IMR-90 (cell line): Measurements from ENCODE around the gene TMC4. TPM values are rescaled to one million over a fixed set of nuclear protein-coding genes. Genes with fewer than 3 reads are reported as not detected.
A peak's percentile ranks its signal among the peaks of the same experiment; 100 is the strongest.

Experiments used
- ATAC-seq: fragments of 200-7000 bp; cut with Tn5 transposase; 2 replicates; pipeline ENCODE4 v1.9.1; 2020; ENCODE audit warnings: low read depth, mild to moderate bottlenecking, moderate library complexity
- BruUV-seq: library from RNA; stranded (reverse); fragments of 400-500 nt; replicated peaks from 2 replicates; lab custom pipeline; 2021; lab: Mats Ljungman, UMichigan
- CTCF ChIA-PET: fragments of 300-600 bp; formaldehyde crosslinking; extraction: SDS; loops from one replicate; lab custom pipeline; 2021; ENCODE audit warnings: antibody characterized with exemption; lab: Yijun Ruan, JAX
- POLR2A ChIA-PET: fragments of 300-600 bp; sonication (Branson Sonifier 250); formaldehyde crosslinking; loops from one replicate; lab custom pipeline; 2022; ENCODE audit warnings: antibody characterized with exemption; ENCODE audit not compliant: unreplicated experiment; lab: Charles Lee
- DNase-seq: peaks from one replicate; pipeline ENCODE4 v3.0.0; 2013
- H2AFZ ChIP-seq: replicated peaks from 2 replicates; pipeline ENCODE3; 2013; ENCODE audit warnings: low read length, mild to moderate bottlenecking; ENCODE audit not compliant: poor library complexity
- H2AK5ac ChIP-seq: 2 replicates; pipeline ENCODE4 v1.6.1; 2013; ENCODE audit warnings: low read depth, low read length, inconsistent platforms
- H2AK9ac ChIP-seq: replicated peaks from 2 replicates; pipeline ENCODE3; 2013; ENCODE audit warnings: mild to moderate bottlenecking, low read depth, low read length, moderate library complexity; ENCODE audit not compliant: poor library complexity
- H2BK120ac ChIP-seq: 2 replicates; pipeline ENCODE4 v1.6.1; 2013; ENCODE audit warnings: low read depth, low read length, inconsistent platforms
- H2BK15ac ChIP-seq: 3 replicates; pipeline ENCODE4 v1.6.1; 2013; ENCODE audit warnings: low read depth, low read length, inconsistent platforms
- H2BK20ac ChIP-seq: 2 replicates; pipeline ENCODE4 v1.6.1; 2013; ENCODE audit warnings: low read depth, mild to moderate bottlenecking, inconsistent platforms, low read length, moderate library complexity
- H2BK5ac ChIP-seq: 2 replicates; pipeline ENCODE4 v1.6.1; 2013; ENCODE audit warnings: mild to moderate bottlenecking, low read depth, low read length, inconsistent platforms; ENCODE audit not compliant: poor library complexity, severe bottlenecking
- H3K14ac ChIP-seq: replicated peaks from 2 replicates; pipeline ENCODE4 v1.6.1; 2013; ENCODE audit warnings: low read depth, low read length, inconsistent platforms
- H3K18ac ChIP-seq: 2 replicates; pipeline ENCODE4 v1.6.1; 2013; ENCODE audit warnings: low read depth, low read length, control low read depth
- H3K23ac ChIP-seq: 2 replicates; pipeline ENCODE4 v1.6.1; 2013; ENCODE audit warnings: low read depth, low read length, inconsistent platforms
- H3K27ac ChIP-seq: 2 replicates; pipeline ENCODE4 v1.5.1; 2013; ENCODE audit warnings: mild to moderate bottlenecking, control low read depth, low read length; ENCODE audit not compliant: insufficient read depth
- H3K27me3 ChIP-seq: 2 replicates; pipeline ENCODE4 v1.6.1; 2013; ENCODE audit warnings: low read length; ENCODE audit not compliant: control insufficient read depth, insufficient read depth
- H3K36me3 ChIP-seq: 2 replicates; pipeline ENCODE4 v1.6.1; 2013; ENCODE audit warnings: low read length, mixed read lengths; ENCODE audit not compliant: control insufficient read depth, insufficient read depth
- H3K4ac ChIP-seq: 2 replicates; pipeline ENCODE4 v1.6.1; 2013; ENCODE audit warnings: low read depth, low read length, inconsistent platforms
- H3K4me1 ChIP-seq: 2 replicates; pipeline ENCODE4 v1.6.1; 2013; ENCODE audit warnings: low read length, mixed read lengths; ENCODE audit not compliant: control insufficient read depth, insufficient read depth
- H3K4me2 ChIP-seq: 2 replicates; pipeline ENCODE4 v1.6.1; 2013; ENCODE audit warnings: low read depth, mild to moderate bottlenecking, control low read depth, low read length, moderate library complexity
- H3K4me3 ChIP-seq: 2 replicates; pipeline ENCODE4 v1.5.1; 2013; ENCODE audit warnings: low read depth, mild to moderate bottlenecking, control low read depth, low read length, moderate library complexity; ENCODE audit not compliant: insufficient read depth
- H3K56ac ChIP-seq: 2 replicates; pipeline ENCODE4 v1.6.1; 2013; ENCODE audit warnings: low read length, inconsistent platforms; ENCODE audit not compliant: insufficient read depth; ENCODE audit errors: extremely low read depth
- H3K79me1 ChIP-seq, 2 experiments: 2 replicates each; pipeline ENCODE4 v1.6.1; 2013; ENCODE audit warnings: low read length in 2 of 2, inconsistent platforms in 1 of 2, low read depth in 1 of 2
- H3K9ac ChIP-seq: 2 replicates; pipeline ENCODE4 v1.6.1; 2013; ENCODE audit warnings: low read depth, low read length, control low read depth
- H3K9me1 ChIP-seq: 2 replicates; pipeline ENCODE4 v1.6.1; 2013; ENCODE audit warnings: low read length, inconsistent platforms; ENCODE audit not compliant: insufficient read depth
- H3K9me3 ChIP-seq: 2 replicates; pipeline ENCODE4 v1.6.1; 2013; ENCODE audit warnings: low read length; ENCODE audit not compliant: control insufficient read depth, insufficient read depth
- H4K20me1 ChIP-seq: 2 replicates; pipeline ENCODE4 v1.6.1; 2013; ENCODE audit warnings: low read length, inconsistent platforms; ENCODE audit not compliant: insufficient read depth
- H4K5ac ChIP-seq: 2 replicates; pipeline ENCODE4 v1.6.1; 2013; ENCODE audit warnings: mild to moderate bottlenecking, low read depth, low read length, control low read depth
- H4K8ac ChIP-seq, 2 experiments: 2 replicates each; pipeline ENCODE4 v1.6.1; 2013; ENCODE audit warnings: low read depth in 2 of 2, low read length in 2 of 2, control low read depth in 1 of 2, inconsistent platforms in 1 of 2
- H4K91ac ChIP-seq: 2 replicates; pipeline ENCODE4 v1.6.1; 2013; ENCODE audit warnings: low read depth, low read length, inconsistent platforms; ENCODE audit not compliant: insufficient read depth
- BHLHE40 ChIP-seq: fragments of 150-350 bp; IDR thresholded peaks from 2 replicates; pipeline ENCODE4 v1.6.1; 2016; ENCODE audit warnings: mild to moderate bottlenecking, low read depth, low read length
- CHD1 ChIP-seq: IDR thresholded peaks from 2 replicates; pipeline ENCODE4 v1.6.1; 2012; ENCODE audit warnings: low read depth, low read length, improper control_type of control experiment
- ELK1 ChIP-seq: fragments of 150-350 bp; IDR thresholded peaks from 2 replicates; pipeline ENCODE4 v1.6.1; 2016; ENCODE audit warnings: low read depth, mild to moderate bottlenecking, low read length, moderate library complexity, borderline replicate concordance
- MAFK ChIP-seq: IDR thresholded peaks from 2 replicates; pipeline ENCODE4 v1.6.1; 2012; ENCODE audit warnings: low read depth, low read length, improper control_type of control experiment
- MAZ ChIP-seq: IDR thresholded peaks from 2 replicates; pipeline ENCODE4 v1.6.1; 2012; ENCODE audit warnings: low read depth, mild to moderate bottlenecking, low read length, improper control_type of control experiment, moderate library complexity, borderline replicate concordance
- MXI1 ChIP-seq: IDR thresholded peaks from 2 replicates; pipeline ENCODE4 v1.6.1; 2012; ENCODE audit warnings: low read depth, mild to moderate bottlenecking, low read length, moderate library complexity, borderline replicate concordance
- NFE2L2 ChIP-seq: fragments of 150-350 bp; IDR thresholded peaks from 2 replicates; pipeline ENCODE4 v1.6.1; 2016; ENCODE audit warnings: low read depth, mild to moderate bottlenecking, low read length
- POLR2A ChIP-seq: IDR thresholded peaks from 2 replicates; pipeline ENCODE4 v1.6.1; 2012; ENCODE audit warnings: mild to moderate bottlenecking, low read depth, low read length
- RAD21 ChIP-seq: IDR thresholded peaks from 2 replicates; pipeline ENCODE4 v1.6.1; 2012; ENCODE audit warnings: low read length, improper control_type of control experiment
- RCOR1 ChIP-seq: IDR thresholded peaks from 2 replicates; pipeline ENCODE4 v1.6.1; 2012; ENCODE audit warnings: mild to moderate bottlenecking, low read length, improper control_type of control experiment; ENCODE audit not compliant: insufficient replicate concordance
- RFX5 ChIP-seq: IDR thresholded peaks from 2 replicates; pipeline ENCODE4 v1.8.0; 2012; ENCODE audit warnings: low read depth, mild to moderate bottlenecking, low read length, moderate library complexity
- WGBS, 2 experiments: methylation state at CpG; one replicate each; pipeline versions ENCODE4 v1.1.5 to v1.1.7; 2013; ENCODE audit warnings: missing lambda C conversion rate in 2 of 2; ENCODE audit not compliant: insufficient read length in 1 of 2; ENCODE audit errors: extremely low coverage in 2 of 2; 5-methylcytosine and 5-hydroxymethylcytosine counted together
- dilution Hi-C: fragments of 300-500 bp; cut with HindIII; formaldehyde crosslinking; loops from one replicate; pipeline ENCODE4 v1.14.3; 2018; ENCODE audit warnings: low sequenced_read_pairs; ENCODE audit not compliant: unreplicated experiment
- in situ Hi-C: fragments of 300-500 bp; cut with MboI; formaldehyde crosslinking; loops from 3 replicates; pipeline ENCODE4 v1.14.3; 2019; ENCODE audit warnings: low sequenced_read_pairs, inconsistent platforms, mixed read lengths
- intact Hi-C: fragments of 100-400 bp; cut with micrococcal nuclease; formaldehyde crosslinking; loops from 2 replicates; pipeline ENCODE4 v1.10.0; 2022
- polyA plus RNA-seq, 3 experiments: library from polyadenylated mRNA; depleted of rRNA; stranded (reverse); fragments of >200 nt; gene quantifications; 2 replicates each; pipeline ENCODE4 v1.2.3, GENCODE V29; 2012; ENCODE audit warnings: low replicate concordance in 1 of 3
- total RNA-seq: library from RNA; depleted of rRNA; stranded (reverse); fragments of >200 nt; gene quantifications from 2 replicates; pipeline ENCODE4 v1.2.3, GENCODE V29; 2012
- TF ChIP-seq, protein P1 (sequence below): conservative IDR thresholded peaks from 2 replicates; pipeline ENCODE4 v1.5.1; 2012; ENCODE audit warnings: mild to moderate bottlenecking, low read depth, low read length, improper control_type of control experiment

The TMC4 gene
- total and polyA plus RNA-seq, 2 of the 4 experiments (the other 2 are of a cell fraction), result 0.72 to 1.1 TPM

DNA sequence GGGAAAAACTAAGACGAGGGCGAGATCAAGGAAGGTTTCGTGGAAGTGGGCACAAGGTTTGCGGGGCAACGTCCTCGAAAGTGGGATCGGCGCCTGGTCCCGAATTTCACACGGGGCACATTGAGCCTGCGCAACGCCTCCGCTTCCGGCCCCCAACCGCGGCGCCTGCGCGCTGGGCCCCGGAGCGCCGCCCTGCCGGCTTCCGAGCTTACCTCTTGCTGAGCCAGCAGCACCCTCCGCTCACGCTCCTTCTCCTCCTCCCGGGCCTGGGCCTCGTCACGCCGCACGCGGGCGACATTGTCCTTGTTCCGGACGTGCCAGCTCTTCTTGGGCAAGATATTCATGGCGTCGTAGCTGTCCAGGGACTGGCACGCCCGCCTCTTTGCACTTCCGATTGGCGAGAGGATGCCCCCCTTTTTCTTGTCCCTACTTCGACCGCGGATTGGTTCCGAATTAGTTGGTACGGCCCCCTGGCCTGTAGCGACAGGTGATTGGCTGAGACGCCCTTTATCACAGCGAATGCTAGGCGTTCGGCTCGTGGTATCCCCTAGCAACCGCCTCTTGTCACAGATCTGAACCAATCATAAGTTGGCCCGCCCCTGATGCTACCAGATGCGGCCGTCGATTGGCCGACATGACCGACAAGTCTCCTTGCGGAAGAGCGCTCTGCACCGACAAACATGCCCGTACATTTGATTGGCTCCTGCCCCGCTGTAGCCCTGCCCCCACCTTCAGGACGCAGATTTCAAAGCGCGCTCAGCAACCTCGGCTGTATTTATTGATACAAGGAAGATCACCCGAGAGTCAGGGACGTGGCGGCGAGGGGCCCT, 13.4 kb downstream of the TMC4 start, which contains the start of gene LENG1:
Gene LENG1 (minus strand): TSS at position 370 of the 830 bp plus-strand sequence. CDS start 26 bp downstream, at position 344.
- DNase-seq, result peak; percentile 100
- Histone ChIP-seq H2BK15ac (peak within 1 kb of the TSS; percentile 79; the same call in 1 of the 3 replicates), H3K56ac (peak within 1 kb of the TSS; percentile 96), H3K4ac (peak within 1 kb of the TSS; percentile 98), H3K9ac (peak within 1 kb of the TSS; percentile 87), H3K4me1 (peaks cover 11% of the 10 kb centered on the region), H4K20me1 (no peaks in the 10 kb centered on the region), H4K8ac (peak within 1 kb of the TSS; percentile 79 to 99), H4K5ac (peak within 1 kb of the TSS; percentile 91), H2AFZ (peak within 1 kb of the TSS; percentile 99), H3K4me2 (peak within 1 kb of the TSS; percentile 99), H3K36me3 (peaks cover 23% of the 10 kb centered on the region), H3K9me3 (no peaks in the 10 kb centered on the region), H2BK5ac (peak within 1 kb of the TSS; percentile 92), H2BK20ac (peak within 1 kb of the TSS; percentile 55; the same call in 1 of the 2 replicates), H3K27ac (peak within 1 kb of the TSS; percentile 88), H2BK120ac (peak within 1 kb of the TSS; percentile 90), H3K4me3 (peak within 1 kb of the TSS; percentile 60), H3K18ac (peak within 1 kb of the TSS; percentile 91), H3K23ac (peak within 1 kb of the TSS; percentile 99), H3K9me1 (no peaks in the 10 kb centered on the region; the same call in none of the 2 replicates), H2AK9ac (peak within 1 kb of the TSS; percentile 92), H3K79me1 (peaks cover 10 to 38% of the 10 kb centered on the region in 2 experiments; a peak in 3 of 4 replicates), H4K91ac (peak within 1 kb of the TSS; percentile 99), H3K14ac (peak within 1 kb of the TSS; percentile 98), H3K27me3 (no peaks in the 10 kb centered on the region), H2AK5ac (peak within 1 kb of the TSS; percentile 97)
- ChIA-PET POLR2A (interaction anchor here (1.0 to 1.9 kb wide), 4 partner anchors 17 to 41 kb away, joined by 3 to 5 read pairs (median 4); partner anchors contain the start of genes CNOT3, MBOAT7 and RPS9), CTCF (no interaction called here)
- ATAC-seq, result peak; percentile 91
- no TSS peak for BruUV-seq
- dilution Hi-C loops, result no loop called here
- intact Hi-C loops, result loop anchor here (1.0 to 5.0 kb wide), 2 partner anchors 22 to 1123 kb away; partner anchors contain the start of genes BRSK1, CNOT3 and HSPBP1
- in situ Hi-C loops, result no loop called here
- 2% methylated on average over 33 of the region's 72 CpGs; no CpG with 5 or more reads in 1 of the 2 experiments for WGBS, 2 experiments
- 0 out of 2 replicates have a peak, but pooled peaks have one; percentile 39 for TF ChIP-seq MXI1
- TF ChIP-seq RCOR1, result no peak
- no peak for TF ChIP-seq NFE2L2
- peak; percentile 92 for TF ChIP-seq MAZ
- no peak for TF ChIP-seq ELK1
- TF ChIP-seq, protein P1, sequence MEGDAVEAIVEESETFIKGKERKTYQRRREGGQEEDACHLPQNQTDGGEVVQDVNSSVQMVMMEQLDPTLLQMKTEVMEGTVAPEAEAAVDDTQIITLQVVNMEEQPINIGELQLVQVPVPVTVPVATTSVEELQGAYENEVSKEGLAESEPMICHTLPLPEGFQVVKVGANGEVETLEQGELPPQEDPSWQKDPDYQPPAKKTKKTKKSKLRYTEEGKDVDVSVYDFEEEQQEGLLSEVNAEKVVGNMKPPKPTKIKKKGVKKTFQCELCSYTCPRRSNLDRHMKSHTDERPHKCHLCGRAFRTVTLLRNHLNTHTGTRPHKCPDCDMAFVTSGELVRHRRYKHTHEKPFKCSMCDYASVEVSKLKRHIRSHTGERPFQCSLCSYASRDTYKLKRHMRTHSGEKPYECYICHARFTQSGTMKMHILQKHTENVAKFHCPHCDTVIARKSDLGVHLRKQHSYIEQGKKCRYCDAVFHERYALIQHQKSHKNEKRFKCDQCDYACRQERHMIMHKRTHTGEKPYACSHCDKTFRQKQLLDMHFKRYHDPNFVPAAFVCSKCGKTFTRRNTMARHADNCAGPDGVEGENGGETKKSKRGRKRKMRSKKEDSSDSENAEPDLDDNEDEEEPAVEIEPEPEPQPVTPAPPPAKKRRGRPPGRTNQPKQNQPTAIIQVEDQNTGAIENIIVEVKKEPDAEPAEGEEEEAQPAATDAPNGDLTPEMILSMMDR, result peak; percentile 33; the same call in 1 of the 2 replicates
- peak; percentile 96 for TF ChIP-seq POLR2A
- 0 out of 2 replicates have a peak, but pooled peaks have one; percentile 59 for TF ChIP-seq CHD1
- peak; percentile 30; the same call in 1 of the 2 replicates for TF ChIP-seq MAFK
- TF ChIP-seq BHLHE40, result no peak; the same call in 1 of the 2 replicates
- no peak for TF ChIP-seq RAD21
- TF ChIP-seq RFX5, result peak; percentile 54
